Astrocyte (in vitro differentiated cells and primary cell): ENCODE data around the gene GALNT1. TPM values are rescaled to one million over a fixed set of nuclear protein-coding genes. Genes with fewer than 3 reads are reported as not detected.
A peak's percentile ranks its signal among the peaks of the same experiment; 100 is the strongest.

Experiments used
- DNase-seq: peaks from one replicate; pipeline ENCODE4 v3.0.0-alpha.2; 2010; ENCODE audit warnings: low read depth
- FAIRE-seq: peaks from 2 replicates; lab custom pipeline; 2011; peaks lifted over from hg19 to GRCh38; lab: Jason Lieb, UNC
- H2AFZ ChIP-seq: 2 replicates; pipeline ENCODE4 v1.6.0; 2012; ENCODE audit warnings: low read depth, low read length, inconsistent platforms
- H3K27ac ChIP-seq: 2 replicates; pipeline ENCODE4 v1.5.1; 2011; ENCODE audit warnings: low read depth, low read length, inconsistent platforms
- H3K27me3 ChIP-seq: 2 replicates; pipeline ENCODE4 v1.6.0; 2011; ENCODE audit warnings: low read length, inconsistent platforms; ENCODE audit not compliant: insufficient read depth
- H3K36me3 ChIP-seq: 2 replicates; pipeline ENCODE4 v1.5.1; 2011; ENCODE audit warnings: low read length, inconsistent platforms; ENCODE audit not compliant: insufficient read depth
- H3K4me1 ChIP-seq: 2 replicates; pipeline ENCODE4 v1.5.1; 2011; ENCODE audit warnings: low read length, inconsistent platforms; ENCODE audit not compliant: insufficient read depth
- H3K4me2 ChIP-seq: 2 replicates; pipeline ENCODE4 v1.6.0; 2012; ENCODE audit warnings: low read length, inconsistent platforms
- H3K4me3 ChIP-seq: 2 replicates; pipeline ENCODE4 v1.5.1; 2011; ENCODE audit warnings: low read depth, mild to moderate bottlenecking, low read length, inconsistent platforms; ENCODE audit not compliant: insufficient read depth
- H3K79me2 ChIP-seq: 2 replicates; pipeline ENCODE4 v1.6.0; 2012; ENCODE audit warnings: mild to moderate bottlenecking, low read length, inconsistent platforms; ENCODE audit not compliant: insufficient read depth
- H3K9ac ChIP-seq: 2 replicates; pipeline ENCODE4 v1.6.0; 2012; ENCODE audit warnings: mild to moderate bottlenecking, low read length, inconsistent platforms
- H3K9me3 ChIP-seq: 2 replicates; pipeline ENCODE4 v1.5.1; 2012; ENCODE audit warnings: low read depth, mild to moderate bottlenecking, low read length, inconsistent platforms; ENCODE audit not compliant: insufficient read depth
- H4K20me1 ChIP-seq: 2 replicates; pipeline ENCODE4 v1.6.0; 2012; ENCODE audit warnings: low read length, inconsistent platforms; ENCODE audit not compliant: insufficient read depth
- H3K27ac Mint-ChIP-seq: one replicate; pipeline ENCODE4 v1.8.0; 2021; ENCODE audit warnings: mild to moderate bottlenecking, mixed read lengths; ENCODE audit not compliant: unreplicated experiment
- H3K27me3 Mint-ChIP-seq: one replicate; pipeline ENCODE4 v1.8.0; 2021; ENCODE audit warnings: low read depth, mixed read lengths; ENCODE audit not compliant: unreplicated experiment
- H3K36me3 Mint-ChIP-seq: one replicate; pipeline ENCODE4 v1.8.0; 2021; ENCODE audit warnings: low read depth, mixed read lengths; ENCODE audit not compliant: unreplicated experiment
- H3K4me1 Mint-ChIP-seq: one replicate; pipeline ENCODE4 v1.8.0; 2021; ENCODE audit warnings: low read depth, mixed read lengths; ENCODE audit not compliant: unreplicated experiment
- H3K4me3 Mint-ChIP-seq: one replicate; pipeline ENCODE4 v1.8.0; 2021; ENCODE audit warnings: mild to moderate bottlenecking, moderate library complexity, mixed read lengths; ENCODE audit not compliant: unreplicated experiment
- H3K9me3 Mint-ChIP-seq: one replicate; pipeline ENCODE4 v1.8.0; 2021; ENCODE audit warnings: mild to moderate bottlenecking, mixed read lengths; ENCODE audit not compliant: unreplicated experiment
- CTCF ChIP-seq: IDR thresholded peaks from 2 replicates; pipeline ENCODE4 v1.5.1; 2011; ENCODE audit warnings: low read depth, mild to moderate bottlenecking, inconsistent platforms, low read length, moderate library complexity; ENCODE audit not compliant: insufficient read depth
- EZH2 ChIP-seq: IDR thresholded peaks from 2 replicates; pipeline ENCODE4 v1.6.1; 2012; ENCODE audit warnings: mild to moderate bottlenecking, low read length, inconsistent platforms; ENCODE audit not compliant: insufficient read depth
- total RNA-seq: library from RNA; stranded (reverse); gene quantifications from 2 replicates; pipeline ENCODE4 v1.2.1, GENCODE V29; 2021

Gene GALNT1
- total RNA-seq, 1 donor from 2014 or later, result 127 TPM

DNA sequence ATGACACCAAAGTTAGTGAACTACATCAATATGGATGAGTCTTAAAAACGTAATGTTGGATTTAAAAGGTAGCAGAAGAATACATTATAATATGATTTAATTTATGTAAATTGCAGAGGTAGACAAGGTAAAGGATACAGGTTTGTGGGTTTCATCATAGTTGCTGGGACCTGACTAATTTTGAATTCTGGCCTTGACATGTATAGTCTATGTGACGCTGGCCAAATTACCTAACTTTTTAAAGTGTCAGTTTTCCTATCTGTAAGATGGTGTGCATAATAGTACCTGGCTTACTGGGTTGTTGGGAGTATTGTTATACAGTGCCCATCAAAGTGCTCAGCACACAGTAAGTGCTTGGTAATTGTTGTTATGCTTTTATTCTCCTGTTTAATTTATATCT lies 34.5 kb downstream of the GALNT1 start:
- no peaks in the 10 kb centered on the region for H3K36me3 ChIP-seq
- no peaks in the 10 kb centered on the region for H3K36me3 Mint-ChIP-seq
- no peak overlapping the region for H2AFZ ChIP-seq
- peaks cover 13% of the 10 kb centered on the region for H4K20me1 ChIP-seq
- H3K27ac ChIP-seq, result peak overlapping the region; percentile 89
- H3K9me3 ChIP-seq, result no peaks in the 10 kb centered on the region
- no peaks in the 10 kb centered on the region for H3K9me3 Mint-ChIP-seq
- H3K4me2 ChIP-seq, result peak overlapping the region; percentile 83
- H3K27me3 Mint-ChIP-seq, result no peaks in the 10 kb centered on the region
- peak overlapping the region; percentile 40 for H3K4me3 ChIP-seq
- H3K27ac Mint-ChIP-seq, result no peak overlapping the region
- H3K27me3 ChIP-seq, result no peaks in the 10 kb centered on the region
- FAIRE-seq (no peak), DNase-seq (no peak)
- H3K9ac ChIP-seq, result peak overlapping the region; percentile 73
- H3K4me3 Mint-ChIP-seq, result no peak overlapping the region
- H3K79me2 ChIP-seq, result peaks cover 91% of the 10 kb centered on the region
- H3K4me1 Mint-ChIP-seq, result peaks cover 8% of the 10 kb centered on the region
- H3K4me1 ChIP-seq, result peaks cover 33% of the 10 kb centered on the region
- TF ChIP-seq EZH2 (no peak), CTCF (no peak)

DNA sequence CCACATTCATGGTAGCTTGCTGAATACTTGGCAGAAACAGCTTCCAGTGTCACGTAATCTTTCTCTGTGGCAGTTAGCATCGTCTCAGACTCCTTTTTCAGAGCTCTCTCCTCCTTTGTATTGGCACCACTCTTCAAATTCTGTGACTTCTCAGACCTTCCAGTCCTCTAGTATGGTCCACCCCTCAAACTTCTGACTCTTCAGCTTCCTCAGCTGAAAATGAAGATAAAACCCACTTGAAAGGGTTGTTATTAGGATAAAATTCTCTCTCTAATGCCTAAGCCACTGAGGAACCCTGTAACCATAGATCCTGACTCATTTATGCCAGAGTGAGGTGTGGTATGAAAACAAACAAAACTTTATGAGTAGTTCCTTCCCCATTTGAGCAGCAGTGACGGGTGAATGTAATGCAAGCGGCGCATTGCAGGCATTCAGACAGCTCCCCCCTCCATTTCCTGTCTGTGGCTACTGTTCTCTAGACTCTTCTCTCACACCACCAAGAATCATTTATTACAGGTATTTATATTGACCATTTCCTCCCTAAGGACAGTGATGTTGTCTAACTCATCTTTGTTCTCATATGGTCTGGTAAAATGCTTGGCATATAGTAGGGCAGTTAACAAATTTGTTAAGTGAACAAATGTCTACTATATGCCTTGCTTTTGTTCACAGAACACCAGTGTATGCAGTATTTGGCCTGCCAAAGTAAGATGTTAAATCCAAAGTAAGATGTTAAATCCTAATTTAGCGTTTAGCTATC lies 35.3 kb downstream of the GALNT1 start:
- no peaks in the 10 kb centered on the region for H3K36me3 Mint-ChIP-seq
- H3K9me3 ChIP-seq, result no peaks in the 10 kb centered on the region
- H3K4me3 ChIP-seq, result peak overlapping the region; percentile 40
- DNase-seq (peak; percentile 95), FAIRE-seq (peak; percentile 60)
- H3K27ac ChIP-seq, result peak overlapping the region; percentile 89
- H3K79me2 ChIP-seq, result peaks cover 91% of the 10 kb centered on the region
- peaks cover 10% of the 10 kb centered on the region for H4K20me1 ChIP-seq
- H2AFZ ChIP-seq, result no peak overlapping the region
- peaks cover 30% of the 10 kb centered on the region for H3K4me1 ChIP-seq
- H3K27ac Mint-ChIP-seq, result no peak overlapping the region
- no peak overlapping the region for H3K4me3 Mint-ChIP-seq
- H3K9me3 Mint-ChIP-seq, result no peaks in the 10 kb centered on the region
- H3K27me3 Mint-ChIP-seq, result no peaks in the 10 kb centered on the region
- peak overlapping the region; percentile 73 for H3K9ac ChIP-seq
- H3K4me1 Mint-ChIP-seq, result peaks cover 8% of the 10 kb centered on the region
- peak overlapping the region; percentile 83 for H3K4me2 ChIP-seq
- TF ChIP-seq EZH2, result no peak
- no peak for TF ChIP-seq CTCF
- H3K36me3 ChIP-seq, result no peaks in the 10 kb centered on the region
- no peaks in the 10 kb centered on the region for H3K27me3 ChIP-seq

GRCh38 chr18:35617865-35618264 lies 36.3 kb downstream of the GALNT1 start:
- Histone ChIP-seq H3K4me1 (peaks cover 30% of the 10 kb centered on the region), H3K4me3 (no peak overlapping the region), H4K20me1 (peaks cover 16% of the 10 kb centered on the region), H2AFZ (no peak overlapping the region), H3K4me2 (no peak overlapping the region), H3K9ac (peak overlapping the region; percentile 73), H3K27me3 (no peaks in the 10 kb centered on the region), H3K27ac (peak overlapping the region; percentile 89), H3K9me3 (no peaks in the 10 kb centered on the region), H3K36me3 (no peaks in the 10 kb centered on the region), H3K79me2 (peaks cover 91% of the 10 kb centered on the region)
- Mint-ChIP-seq H3K4me3 (no peak overlapping the region), H3K4me1 (peaks cover 8% of the 10 kb centered on the region), H3K9me3 (no peaks in the 10 kb centered on the region), H3K27ac (no peak overlapping the region), H3K36me3 (no peaks in the 10 kb centered on the region), H3K27me3 (no peaks in the 10 kb centered on the region)
- FAIRE-seq (no peak), DNase-seq (no peak)
- TF ChIP-seq EZH2 (no peak), CTCF (no peak)
